HG03565 (cell line): Measurements from ENCODE around the gene HTRA3.

ENCODE experiments used
- ATAC-seq: cut with Tn5 transposase; IDR thresholded peaks from one replicate; pipeline ENCODE4 v1.9.1; 2021; ENCODE audit warnings: mild to moderate bottlenecking, moderate library complexity; ENCODE audit not compliant: unreplicated experiment

Gene HTRA3

GRCh38 chr4:8290701-8290970 is 21.1 kb downstream of the HTRA3 start:
- no peak for ATAC-seq

GRCh38 chr4:8291036-8291682 is 21.6 kb downstream of the HTRA3 start:
- no peak for ATAC-seq

GRCh38 chr4:8291701-8292477 is 22.3 kb downstream of the HTRA3 start:
- ATAC-seq, result no peak

GRCh38 chr4:8292478-8293107 is 23.0 kb downstream of the HTRA3 start:
- no peak for ATAC-seq

DNA sequence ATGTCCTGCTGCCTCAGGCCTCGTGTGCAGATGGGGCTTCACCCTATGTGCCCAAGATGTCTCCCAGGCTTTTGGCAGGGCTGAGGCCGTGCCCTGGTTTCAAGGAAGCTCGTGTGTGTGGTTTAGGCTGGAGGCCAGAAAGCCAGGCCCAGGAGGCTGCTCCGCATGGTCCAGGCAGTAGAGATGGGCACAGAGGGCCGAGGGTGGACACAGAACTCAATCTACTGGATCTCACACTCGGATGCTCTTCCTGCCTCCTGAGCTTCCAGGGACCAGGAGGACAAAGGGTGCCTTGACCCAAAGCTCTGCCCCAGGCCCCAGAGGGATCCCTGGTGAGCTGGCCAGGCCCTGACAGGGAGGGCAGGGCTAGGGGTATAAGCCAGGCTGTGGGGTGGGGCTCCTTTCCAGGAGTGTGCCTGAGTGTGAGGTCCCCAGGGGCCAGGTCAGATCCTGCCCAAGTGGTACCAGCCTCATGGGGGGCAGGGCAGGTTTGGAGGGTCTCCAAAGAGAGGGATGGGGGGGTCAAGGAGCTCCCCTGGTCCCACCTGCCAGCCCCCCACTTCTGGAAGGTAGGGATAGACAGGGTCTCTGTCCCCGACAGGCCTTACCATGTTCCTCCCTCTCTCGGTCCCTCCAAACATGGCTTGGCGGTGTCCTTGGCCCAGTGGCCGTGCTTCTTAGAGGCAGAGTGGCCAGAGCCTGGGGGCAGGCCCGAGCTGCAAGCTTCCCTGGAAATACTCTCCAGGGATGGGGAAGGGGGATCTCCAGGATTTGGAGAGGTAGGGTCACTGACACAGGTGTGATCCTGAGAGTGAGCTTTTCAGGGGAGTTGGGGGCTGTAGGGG is 23.8 kb downstream of the HTRA3 start:
- no peak for ATAC-seq

GRCh38 chr4:8294036-8294435 is 24.5 kb downstream of the HTRA3 start:
- ATAC-seq, result no peak

- ATAC-seq, result no peak
Observed at GRCh38 chr4:8294775-8295174, 25.2 kb downstream of the HTRA3 start.

DNA sequence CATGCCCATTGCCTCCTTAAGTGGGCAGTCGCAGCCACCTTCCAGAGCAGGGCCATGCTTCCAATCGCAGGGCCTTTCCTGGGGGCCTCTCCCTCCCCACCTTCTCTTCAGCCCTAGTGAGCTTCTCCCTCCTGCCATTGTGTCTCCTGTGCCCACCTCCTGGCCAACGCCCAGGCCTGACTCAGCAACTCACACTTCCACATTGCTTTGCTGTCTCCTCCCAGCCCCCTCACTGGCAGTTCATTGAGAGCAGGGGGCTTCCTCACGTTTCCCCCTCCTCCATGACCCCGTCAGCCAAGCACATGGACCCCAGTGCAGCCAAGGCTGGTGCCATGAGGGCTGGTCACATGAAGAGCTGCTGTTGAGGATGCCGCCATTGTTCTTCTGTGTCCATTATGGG is 25.9 kb downstream of the HTRA3 start:
- no peak for ATAC-seq

DNA sequence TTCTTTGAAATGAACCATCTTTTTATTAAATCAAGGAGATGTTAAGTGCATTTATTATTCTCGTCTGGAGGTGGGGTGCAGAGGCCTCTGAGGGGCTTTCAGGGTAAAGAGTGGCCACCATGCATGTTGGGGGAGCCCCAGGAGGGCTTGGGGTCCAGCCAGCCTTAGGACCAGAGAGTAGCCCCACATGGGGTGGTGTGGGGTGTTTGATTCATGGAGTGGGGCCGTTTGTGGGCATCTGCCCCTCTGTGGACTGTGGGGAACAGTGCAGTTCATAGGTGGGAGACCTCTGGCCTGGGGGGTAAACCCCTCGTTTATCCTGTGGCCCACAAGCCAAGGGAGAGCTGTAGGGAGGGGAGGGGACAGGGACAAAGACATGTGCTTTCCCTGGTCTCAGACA is 26.9 kb downstream of the HTRA3 start:
- ATAC-seq, result no peak

DNA sequence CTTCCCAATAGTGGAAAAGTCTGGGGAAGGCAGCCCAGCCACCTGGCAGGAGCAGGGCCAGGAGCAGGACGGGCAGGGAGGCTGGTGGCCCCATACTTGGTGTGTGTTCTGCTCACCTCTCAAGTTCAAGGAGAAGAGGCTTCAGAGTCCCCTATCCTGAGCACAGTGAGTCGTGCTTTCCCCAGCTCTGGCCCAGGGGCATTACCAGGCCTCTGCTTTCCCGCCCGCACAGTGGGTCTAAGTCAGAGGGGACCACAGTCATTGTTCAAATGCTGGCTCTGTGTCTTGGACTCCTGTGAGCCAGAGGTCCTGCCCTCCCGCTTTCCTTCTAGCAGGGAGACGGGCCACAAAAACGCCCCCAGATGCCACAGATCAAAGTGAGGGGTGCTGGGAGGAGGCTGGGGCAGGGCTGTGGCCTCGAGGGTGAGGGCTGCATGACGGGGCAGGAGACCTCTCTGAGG is 27.6 kb downstream of the HTRA3 start:
- no peak for ATAC-seq

DNA sequence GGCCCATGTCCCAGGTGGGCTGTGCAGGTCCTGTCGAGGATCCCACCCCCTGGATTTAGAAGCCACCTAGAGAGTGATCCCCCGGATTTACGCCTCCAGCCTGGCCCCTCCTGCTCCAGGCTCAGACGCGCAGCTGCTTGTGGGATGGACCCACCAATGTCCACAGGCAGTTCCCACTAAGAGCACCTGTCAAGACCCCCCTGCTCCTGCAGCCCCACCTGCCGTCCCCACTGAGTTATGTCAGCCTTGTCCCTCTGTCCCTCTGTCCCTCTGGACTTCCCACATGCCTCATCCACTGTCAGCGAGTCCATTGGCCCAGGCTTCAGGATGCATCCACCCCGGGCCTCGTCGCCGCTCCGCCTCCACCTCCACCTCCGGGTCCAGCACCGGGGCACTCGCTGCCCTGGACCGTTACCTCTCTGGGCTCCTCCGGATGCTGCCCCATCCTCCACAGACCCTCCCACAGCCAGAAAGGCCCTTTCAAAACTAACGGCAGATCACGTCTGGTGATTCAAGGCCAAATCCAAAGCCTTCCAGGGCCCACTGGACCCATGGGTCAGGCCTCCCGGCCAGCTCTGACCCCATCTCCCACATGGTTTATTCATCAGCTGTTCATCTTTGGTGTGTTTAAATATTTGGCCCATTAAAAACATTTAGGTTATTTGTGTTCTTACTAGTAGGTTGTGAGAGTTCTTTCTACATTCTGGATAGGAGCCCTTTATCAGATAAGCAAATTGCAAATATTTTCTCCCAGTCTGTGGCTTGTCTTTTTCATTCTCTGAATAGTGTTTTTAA is 28.3 kb downstream of the HTRA3 start:
- ATAC-seq, result no peak

DNA sequence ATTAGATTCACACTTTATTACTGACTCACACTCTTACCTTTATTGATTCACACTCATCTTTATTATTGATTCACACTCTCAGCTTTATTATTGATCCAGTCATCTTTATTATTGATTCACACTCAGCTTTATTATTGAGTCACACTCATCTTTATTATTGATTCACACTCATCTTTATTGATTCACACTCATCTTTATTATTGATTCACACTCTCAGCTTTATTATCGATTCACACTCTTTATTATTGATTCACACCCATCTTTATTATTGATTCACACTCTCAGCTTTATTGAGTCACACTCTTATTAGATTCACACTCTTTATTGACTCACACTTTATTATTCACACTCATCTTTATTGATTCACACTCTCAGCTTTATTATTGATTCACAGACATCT is 31.3 kb downstream of the HTRA3 start:
- ATAC-seq, result no peak

DNA sequence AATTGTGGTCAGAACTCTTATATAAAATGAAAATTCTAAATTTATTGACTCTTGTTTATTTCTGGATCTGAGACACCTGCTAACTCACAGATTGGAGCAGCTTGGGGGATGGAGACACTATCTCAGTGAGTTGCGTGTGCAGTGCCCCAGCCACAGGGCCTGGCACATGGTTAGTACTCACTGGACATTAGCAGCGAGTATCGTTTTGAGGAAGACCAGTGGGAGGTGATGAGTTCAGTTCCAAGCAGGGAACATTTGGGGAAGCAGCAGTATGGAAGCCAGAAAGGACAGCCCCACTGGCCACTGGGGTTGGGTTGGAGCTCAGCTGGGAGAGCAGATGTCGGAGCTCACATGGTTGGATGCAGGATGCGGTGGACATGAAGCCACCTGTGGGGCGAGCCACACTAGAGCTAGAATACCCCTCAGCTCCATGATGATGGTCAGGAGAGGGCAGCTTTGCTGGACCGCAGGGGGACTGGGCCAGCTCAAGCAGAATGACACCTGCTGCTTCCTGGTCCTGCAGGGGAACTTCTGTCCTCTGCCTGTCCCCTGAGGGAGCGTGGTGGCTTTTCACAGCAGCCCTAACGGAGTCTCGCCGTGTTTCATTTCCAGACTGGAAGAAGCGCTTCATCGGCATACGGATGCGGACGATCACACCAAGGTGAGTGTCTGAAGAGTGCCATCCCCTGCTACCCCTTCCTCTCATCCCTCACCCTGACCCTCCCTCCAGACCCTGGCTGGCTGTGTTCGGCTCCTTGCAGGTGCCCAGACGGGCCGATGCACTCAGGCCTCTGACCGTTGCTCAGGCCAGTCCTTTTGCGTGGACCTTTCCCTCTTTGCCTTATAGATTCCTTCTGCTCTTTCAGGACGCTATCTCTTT is 32.5 kb downstream of the HTRA3 start:
- ATAC-seq, result no peak

GRCh38 chr4:8303081-8303480 is 33.5 kb downstream of the HTRA3 start:
- ATAC-seq, result no peak

DNA sequence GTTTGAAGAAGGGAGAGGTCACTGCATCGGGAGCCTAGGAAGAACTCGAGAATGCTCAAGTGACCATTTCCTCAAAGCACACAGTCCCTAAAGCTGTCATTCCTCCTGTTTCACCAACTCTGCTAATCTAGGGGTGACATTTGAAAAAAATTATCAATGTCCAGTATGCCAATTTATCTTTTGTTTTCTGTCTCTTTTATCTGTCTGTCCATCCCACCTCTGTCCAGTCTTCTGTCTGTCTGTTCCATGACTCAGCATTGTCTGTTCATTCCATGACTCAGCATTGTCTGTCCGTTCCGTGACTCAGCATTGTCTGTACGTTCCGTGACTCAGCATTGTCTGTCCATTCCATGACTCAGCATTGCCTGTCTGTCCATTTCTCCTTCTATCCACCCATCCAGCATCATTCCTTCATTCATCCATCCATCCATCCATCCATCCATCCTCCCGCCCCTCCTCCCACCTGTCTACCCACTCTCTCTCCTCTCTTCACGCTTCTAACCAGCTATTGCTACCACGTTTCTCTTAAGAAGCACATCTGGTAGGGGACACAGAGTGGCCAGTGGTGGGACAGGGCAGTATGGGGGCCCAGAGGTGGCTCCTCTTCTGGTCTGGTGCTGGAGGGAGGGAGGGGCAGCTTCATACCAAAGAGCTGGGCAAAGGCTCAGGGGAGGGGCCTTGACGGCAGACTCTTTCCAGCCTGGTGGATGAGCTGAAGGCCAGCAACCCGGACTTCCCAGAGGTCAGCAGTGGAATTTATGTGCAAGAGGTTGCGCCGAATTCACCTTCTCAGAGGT is 34.1 kb downstream of the HTRA3 start:
- ATAC-seq, result no peak

- no peak for ATAC-seq
Observed at GRCh38 chr4:8304827-8305695, 35.5 kb downstream of the HTRA3 start.

DNA sequence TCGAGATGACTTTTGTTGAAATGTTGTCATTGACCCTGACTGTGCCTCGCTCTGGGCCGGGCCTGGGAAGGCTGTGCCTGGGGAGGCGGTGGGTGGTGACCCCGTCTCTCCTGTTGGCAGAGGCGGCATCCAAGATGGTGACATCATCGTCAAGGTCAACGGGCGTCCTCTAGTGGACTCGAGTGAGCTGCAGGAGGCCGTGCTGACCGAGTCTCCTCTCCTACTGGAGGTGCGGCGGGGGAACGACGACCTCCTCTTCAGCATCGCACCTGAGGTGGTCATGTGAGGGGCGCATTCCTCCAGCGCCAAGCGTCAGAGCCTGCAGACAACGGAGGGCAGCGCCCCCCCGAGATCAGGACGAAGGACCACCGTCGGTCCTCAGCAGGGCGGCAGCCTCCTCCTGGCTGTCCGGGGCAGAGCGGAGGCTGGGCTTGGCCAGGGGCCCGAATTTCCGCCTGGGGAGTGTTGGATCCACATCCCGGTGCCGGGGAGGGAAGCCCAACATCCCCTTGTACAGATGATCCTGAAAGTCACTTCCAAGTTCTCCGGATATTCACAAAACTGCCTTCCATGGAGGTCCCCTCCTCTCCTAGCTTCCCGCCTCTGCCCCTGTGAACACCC is 36.4 kb downstream of the HTRA3 start:
- ATAC-seq, result no peak
